Gastroesophageal sphincter (tissue), 4 donors: ENCODE results near the gene TMEM144. TPM values are rescaled to one million over a fixed set of nuclear protein-coding genes. Genes with fewer than 3 reads are reported as not detected.
A peak's percentile ranks its signal among the peaks of the same experiment; 100 is the strongest.

ENCODE experiments used
- ATAC-seq: fragments of 150-250 bp; one replicate; pipeline ENCODE4 v1.9.1; 2016; ENCODE audit warnings: mild to moderate bottlenecking, moderate library complexity
- H3K27ac ChIP-seq, 4 donors: fragments of 200-600 bp; sonication (generic) in 3 of 4; 1 replicate in 3 of 4; 2 replicates in 1 of 4; pipeline ENCODE4 v1.5.1; 2016 to 2019
- H3K27me3 ChIP-seq: fragments of 200-600 bp; sonication (generic); one replicate; pipeline ENCODE4 v1.5.1; 2019
- H3K36me3 ChIP-seq, 2 donors: fragments of 200-600 bp; sonication (generic); one replicate each; pipeline ENCODE4 v1.5.1; 2019; ENCODE audit warnings: control low read depth in 1 of 2
- H3K4me1 ChIP-seq, 3 donors: fragments of 200-600 bp; sonication (generic); 1 replicate in 2 of 3; 2 replicates in 1 of 3; pipeline ENCODE4 v1.5.1; 2016 to 2019; ENCODE audit warnings: control low read depth in 2 of 3
- H3K4me3 ChIP-seq, 2 donors: fragments of 200-600 bp; sonication (generic); one replicate each; pipeline ENCODE4 v1.5.1; 2019; ENCODE audit warnings: mild to moderate bottlenecking in 1 of 2, moderate library complexity in 1 of 2
- H3K9me3 ChIP-seq, 3 donors: fragments of 200-600 bp; sonication (generic); one replicate each; pipeline ENCODE4 v1.5.1; 2017 to 2019; ENCODE audit warnings: control low read depth in 2 of 3
- CTCF ChIP-seq, 4 experiments: fragments of 200-600 bp in 2 of 4; fragments of 450-650 bp in 2 of 4; sonication (generic) in 1 of 4; IDR thresholded peaks; one replicate each; pipeline ENCODE4 v1.5.1; 2017 to 2019; ENCODE audit warnings: antibody characterized with exemption in 4 of 4, mild to moderate bottlenecking in 2 of 4, moderate library complexity in 2 of 4
- EP300 ChIP-seq: sonication (generic); formaldehyde crosslinking; IDR thresholded peaks from one replicate; pipeline ENCODE4 v1.6.1; 2017; ENCODE audit warnings: antibody characterized with exemption, mild to moderate bottlenecking
- POLR2A ChIP-seq, 2 donors: fragments of 450-650 bp; IDR thresholded peaks; one replicate each; pipeline ENCODE4 v1.6.1; 2017; ENCODE audit warnings: antibody characterized with exemption in 2 of 2, mild to moderate bottlenecking in 2 of 2, moderate library complexity in 1 of 2
- POLR2AphosphoS5 ChIP-seq: sonication (generic); formaldehyde crosslinking; IDR thresholded peaks from one replicate; pipeline ENCODE4 v1.6.1; 2017; ENCODE audit warnings: antibody characterized with exemption
- WGBS, 2 donors: methylation state at CpG; one replicate each; pipeline ENCODE4 v1.1.5; 2018; ENCODE audit warnings: low coverage in 1 of 2; 5-methylcytosine and 5-hydroxymethylcytosine counted together
- total RNA-seq, 4 donors: library from RNA; depleted of rRNA; stranded (reverse); fragments of >200 nt; gene quantifications; one replicate each; pipeline ENCODE4 v1.1.0, GENCODE V29; 2016

The TMEM144 gene
- total RNA-seq = 10 to 100 TPM in 1 of 4 donors, 1 to 10 TPM in 3; 3.9 to 13.4 (median 6.3) TPM

- H3K27me3 ChIP-seq = no peaks in the 10 kb centered on the region
- no peaks in the 10 kb centered on the region for H3K36me3 ChIP-seq
- ATAC-seq = peak; percentile 98
- peak in 2 of 4 experiments; percentile 20 to 26 for TF ChIP-seq CTCF (IDR thresholded peaks at IDR 0.05)
- peak; percentile 71 for TF ChIP-seq POLR2AphosphoS5
- TF ChIP-seq EP300 = no peak
- peak in 1 of 2 donors; percentile 25 for TF ChIP-seq POLR2A (IDR thresholded peaks at IDR 0.05)
- H3K4me1 ChIP-seq = peaks cover 5 to 17% (median 7%) of the 10 kb centered on the region in 3 donors
- peak within 1 kb of the TSS; percentile 50 to 73 for H3K4me3 ChIP-seq
- H3K9me3 ChIP-seq = no peaks in the 10 kb centered on the region
- 7 to 32% methylated on average over 12 to 14 of the region's 34 CpGs for WGBS, 2 donors
- H3K27ac ChIP-seq = peak within 1 kb of the TSS; percentile 79 to 92 (median 86)
Measured at GRCh38 chr4:158209825-158210807, at the start of gene TMEM144. TMEM144 (plus strand) TSS chr4:158210486; CDS start chr4:158212668, 2,182 bp downstream.

- Histone ChIP-seq H3K36me3 (no peaks in the 10 kb centered on the region), H3K27ac (peak overlapping the region in 3 of 4 donors; percentile 9 to 61 (median 52))
Measured at GRCh38 chr4:158161551-158162354, 48.5 kb upstream of the TMEM144 start.

DNA sequence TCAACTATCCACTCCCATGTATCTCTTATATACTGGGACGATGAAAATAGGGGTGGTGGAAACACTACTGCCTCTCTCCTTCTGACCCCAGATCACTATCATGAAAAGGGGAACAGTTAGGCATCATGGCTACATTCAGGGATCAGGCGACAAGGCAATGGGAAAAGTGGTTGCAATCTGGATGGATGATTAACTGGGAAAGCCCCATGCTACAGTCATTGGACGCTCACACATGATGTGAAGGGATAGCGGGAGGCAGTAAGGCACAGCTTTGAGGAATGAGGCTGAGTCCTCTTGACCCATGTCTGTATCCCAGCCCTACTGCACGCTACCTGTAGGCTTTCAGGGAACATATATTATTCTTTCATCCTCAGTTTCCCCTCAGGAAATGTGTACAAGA is 47.7 kb upstream of the TMEM144 start:
- Histone ChIP-seq H3K27ac (peak overlapping the region in 1 of 4 donors; percentile 61), H3K36me3 (no peaks in the 10 kb centered on the region), H3K4me3 (no peak overlapping the region), H3K27me3 (no peaks in the 10 kb centered on the region), H3K9me3 (no peaks in the 10 kb centered on the region), H3K4me1 (peaks cover 0 to 56% (median 0%) of the 10 kb centered on the region in 3 donors)
- ATAC-seq = no peak
- TF ChIP-seq POLR2AphosphoS5 (no peak), EP300 (no peak), POLR2A (IDR thresholded peaks at IDR 0.05) (no peak), CTCF (IDR thresholded peaks at IDR 0.05) (no peak)
- WGBS, 2 donors = 78 to 89% methylated on average over 3 to 4 of the region's 5 CpGs

More at GRCh38 chr4:158161551-158162354, 48.5 kb upstream of the TMEM144 start:
- no peak overlapping the region for H3K4me3 ChIP-seq
- peaks cover 0 to 64% (median 3%) of the 10 kb centered on the region in 3 donors for H3K4me1 ChIP-seq
- WGBS, 2 donors = 17 to 42% methylated on average over 5 to 6 of the region's 6 CpGs
- peak; percentile 92 for ATAC-seq
- no peaks in the 10 kb centered on the region for H3K9me3 ChIP-seq
- no peaks in the 10 kb centered on the region for H3K27me3 ChIP-seq
- no peak for TF ChIP-seq POLR2A (IDR thresholded peaks at IDR 0.05)
- peak; percentile 51 for TF ChIP-seq POLR2AphosphoS5

DNA sequence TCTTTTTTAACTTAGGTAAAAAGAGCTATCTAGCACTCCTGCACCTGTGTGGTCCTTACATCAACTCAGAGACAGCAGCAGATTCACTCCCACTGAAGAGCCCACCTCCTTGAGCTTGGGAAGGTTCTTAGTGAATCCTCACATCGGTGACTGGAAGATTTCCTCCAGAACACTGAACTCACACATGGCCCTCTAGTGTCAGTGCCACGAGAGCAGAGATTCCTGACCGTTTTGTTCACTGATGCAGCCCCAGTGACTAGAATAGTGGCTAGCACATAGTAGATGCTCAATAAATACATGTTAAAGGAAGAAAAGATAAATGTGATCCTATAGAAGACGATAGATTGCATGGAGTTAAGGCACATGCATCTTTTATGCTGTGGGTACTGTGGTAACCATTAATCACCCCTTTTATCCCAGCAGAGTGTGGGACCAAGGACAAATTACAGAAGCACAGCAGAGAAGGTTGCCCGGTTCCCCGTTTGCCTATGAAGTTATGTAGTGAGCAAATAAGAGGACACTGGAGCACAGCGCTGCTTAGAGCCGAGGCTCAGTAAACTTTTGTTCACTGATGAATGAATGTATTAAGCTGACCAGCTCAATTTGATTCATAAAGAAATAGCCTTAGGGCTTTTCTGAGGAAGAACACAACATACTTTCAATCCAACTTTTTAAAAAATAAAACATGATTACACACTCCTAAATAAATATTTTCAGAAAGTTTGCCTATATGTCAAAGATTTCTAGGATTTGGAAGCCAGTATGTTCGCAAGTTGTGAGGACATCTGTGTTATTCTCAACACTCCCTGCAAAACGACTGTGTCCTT is 46.1 kb upstream of the TMEM144 start:
- peak overlapping the region in 3 of 4 donors; percentile 21 to 43 (median 24) for H3K27ac ChIP-seq
- no peaks in the 10 kb centered on the region for H3K27me3 ChIP-seq
- H3K9me3 ChIP-seq = no peaks in the 10 kb centered on the region
- 22 to 46% methylated on average over 5 to 9 of the region's 10 CpGs for WGBS, 2 donors
- TF ChIP-seq POLR2A (IDR thresholded peaks at IDR 0.05) (no peak), CTCF (IDR thresholded peaks at IDR 0.05) (no peak), EP300 (no peak), POLR2AphosphoS5 (no peak)
- H3K4me1 ChIP-seq = peaks cover 0 to 47% (median 0%) of the 10 kb centered on the region in 3 donors
- H3K4me3 ChIP-seq = peak overlapping the region in 1 of 2 donors; percentile 58
- no peaks in the 10 kb centered on the region for H3K36me3 ChIP-seq
- no peak for ATAC-seq
